Neuronal stem cell (in vitro differentiated cells): Measurements from ENCODE around the gene EGLN2.
A peak's percentile ranks its signal among the peaks of the same experiment; 100 is the strongest.

Experiments used
- DNase-seq: peaks from one replicate; pipeline ENCODE4 v3.0.0-alpha.2; 2013; ENCODE audit warnings: low spot score
- H2AFZ ChIP-seq: one replicate; pipeline ENCODE4 v1.6.1; 2013; ENCODE audit warnings: mild to moderate bottlenecking, low read length, inconsistent platforms
- H2AK5ac ChIP-seq: 2 replicates; pipeline ENCODE4 v1.6.1; 2013; ENCODE audit warnings: low read depth, mild to moderate bottlenecking, inconsistent platforms, low read length, moderate library complexity, mixed read lengths
- H2BK120ac ChIP-seq: 2 replicates; pipeline ENCODE4 v1.6.1; 2013; ENCODE audit warnings: low read depth, mild to moderate bottlenecking, inconsistent platforms, low read length, moderate library complexity, mixed read lengths
- H2BK12ac ChIP-seq: one replicate; pipeline ENCODE4 v1.6.1; 2013; ENCODE audit warnings: low read length, inconsistent platforms
- H2BK15ac ChIP-seq: 2 replicates; pipeline ENCODE4 v1.6.1; 2013; ENCODE audit warnings: mild to moderate bottlenecking, low read length, inconsistent platforms, mixed read lengths
- H2BK5ac ChIP-seq: one replicate; pipeline ENCODE4 v1.6.1; 2013; ENCODE audit warnings: inconsistent platforms, mild to moderate bottlenecking, low read length, moderate library complexity
- H3K14ac ChIP-seq: one replicate; pipeline ENCODE4 v1.6.1; 2013; ENCODE audit warnings: low read length, inconsistent platforms
- H3K18ac ChIP-seq: 2 replicates; pipeline ENCODE4 v1.6.1; 2013; ENCODE audit warnings: low read length, inconsistent platforms
- H3K23ac ChIP-seq: 2 replicates; pipeline ENCODE4 v1.6.1; 2013; ENCODE audit warnings: low read depth, mild to moderate bottlenecking, mixed read lengths, low read length, inconsistent platforms; ENCODE audit not compliant: poor library complexity
- H3K27ac ChIP-seq: replicated peaks from 3 replicates; pipeline ENCODE4 v1.5.1; 2013; ENCODE audit warnings: low read length, inconsistent platforms
- H3K27me3 ChIP-seq, 3 experiments: 2 replicates each; pipeline ENCODE4 v1.6.1; 2013; ENCODE audit warnings: low read length in 3 of 3, mild to moderate bottlenecking in 2 of 3, inconsistent platforms in 1 of 3, low read depth in 1 of 3, mixed read lengths in 1 of 3, moderate library complexity in 1 of 3; ENCODE audit not compliant: control insufficient read depth in 3 of 3, insufficient read depth in 3 of 3
- H3K36me3 ChIP-seq, 2 donors: replicated peaks in 1 of 2; 2 replicates each; pipeline ENCODE4 v1.6.1; 2013; ENCODE audit warnings: low read length in 2 of 2; ENCODE audit not compliant: control insufficient read depth in 2 of 2, insufficient read depth in 2 of 2
- H3K4ac ChIP-seq: 2 replicates; pipeline ENCODE4 v1.6.1; 2013; ENCODE audit warnings: inconsistent platforms, mild to moderate bottlenecking, low read length, moderate library complexity
- H3K4me1 ChIP-seq, 2 donors: 1 replicate in 1 of 2; 2 replicates in 1 of 2; pipeline ENCODE4 v1.6.1; 2013; ENCODE audit warnings: low read length in 2 of 2, low read depth in 1 of 2; ENCODE audit not compliant: control insufficient read depth in 2 of 2, insufficient read depth in 1 of 2
- H3K4me2 ChIP-seq: one replicate; pipeline ENCODE4 v1.6.1; 2013; ENCODE audit warnings: mild to moderate bottlenecking, low read length, inconsistent platforms; ENCODE audit not compliant: insufficient read depth, poor library complexity, severe bottlenecking
- H3K4me3 ChIP-seq, 2 donors: 2 replicates each; pipeline ENCODE4 v1.5.1; 2013; ENCODE audit warnings: low read length in 2 of 2, mild to moderate bottlenecking in 2 of 2, inconsistent platforms in 1 of 2, moderate library complexity in 1 of 2
- H3K79me1 ChIP-seq: one replicate; pipeline ENCODE4 v1.6.1; 2013; ENCODE audit warnings: low read depth, mild to moderate bottlenecking, inconsistent platforms, low read length, moderate library complexity
- H3K9ac ChIP-seq: one replicate; pipeline ENCODE4 v1.6.1; 2013; ENCODE audit warnings: mild to moderate bottlenecking, low read depth, low read length, inconsistent platforms; ENCODE audit not compliant: poor library complexity
- H3K9me3 ChIP-seq, 2 donors: replicated peaks in 1 of 2; 2 replicates each; pipeline versions ENCODE3 to v1.6.1; 2013; ENCODE audit warnings: low read length in 2 of 2, mild to moderate bottlenecking in 2 of 2, inconsistent platforms in 1 of 2, low read depth in 1 of 2, mixed read lengths in 1 of 2, moderate library complexity in 1 of 2; ENCODE audit not compliant: control insufficient read depth in 2 of 2, insufficient read depth in 1 of 2
- H4K8ac ChIP-seq: one replicate; pipeline ENCODE4 v1.6.1; 2013; ENCODE audit warnings: low read depth, mild to moderate bottlenecking, inconsistent platforms, low read length, moderate library complexity
- H4K91ac ChIP-seq: one replicate; pipeline ENCODE4 v1.6.1; 2013; ENCODE audit warnings: low read length, low read depth, mild to moderate bottlenecking, inconsistent platforms; ENCODE audit not compliant: poor library complexity
- WGBS, 2 donors: extraction: QIAGEN DNeasy Blood & Tissue Kit; methylation state at CpG; one replicate each; pipeline ENCODE4 v1.1.7; 2013; ENCODE audit warnings: missing lambda C conversion rate in 2 of 2, mixed read lengths in 1 of 2; ENCODE audit not compliant: insufficient read length in 2 of 2, insufficient replicate concordance in 1 of 2; ENCODE audit errors: extremely low coverage in 2 of 2; 5-methylcytosine and 5-hydroxymethylcytosine counted together

EGLN2 gene

GRCh38 chr19:40807147-40808020 lies 8.4 kb downstream of the EGLN2 start:
- Histone ChIP-seq H4K91ac (no peak overlapping the region), H3K4ac (no peak overlapping the region), H3K23ac (peak overlapping the region; percentile 29), H3K18ac (peak overlapping the region; percentile 82), H3K4me2 (peak overlapping the region; percentile 40), H2AK5ac (peak overlapping the region; percentile 49), H4K8ac (no peak overlapping the region), H3K36me3 (peaks cover 36 to 72% of the 10 kb centered on the region in 2 donors), H2BK15ac (no peak overlapping the region), H2AFZ (no peak overlapping the region), H2BK120ac (no peak overlapping the region), H3K27me3 (no peaks in the 10 kb centered on the region), H3K4me1 (peaks cover 36 to 47% of the 10 kb centered on the region in 2 donors), H2BK5ac (no peak overlapping the region), H3K79me1 (peaks cover 22% of the 10 kb centered on the region), H3K4me3 (no peak overlapping the region), H3K9ac (peak overlapping the region; percentile 18), H2BK12ac (peak overlapping the region; percentile 12), H3K9me3 (no peaks in the 10 kb centered on the region), H3K27ac (no peak overlapping the region), H3K14ac (peak overlapping the region; percentile 15)
- no peak for DNase-seq
- no CpG with 5 or more reads among the region's 18 CpGs for WGBS, 2 donors

DNA sequence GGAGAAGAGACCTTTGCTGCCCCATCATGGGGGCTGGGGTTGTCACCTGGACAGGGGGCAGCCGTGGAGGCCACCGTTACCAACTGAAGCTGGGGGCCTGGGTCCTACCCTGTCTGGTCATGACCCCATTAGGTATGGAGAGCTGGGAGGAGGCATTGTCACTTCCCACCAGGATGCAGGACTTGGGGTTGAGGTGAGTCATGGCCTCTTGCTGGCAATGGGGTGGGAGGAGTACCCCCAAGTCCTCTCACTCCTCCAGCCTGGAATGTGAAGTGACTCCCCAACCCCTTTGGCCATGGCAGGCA lies 9.0 kb downstream of the EGLN2 start:
- H3K4ac ChIP-seq: no peak overlapping the region
- no peaks in the 10 kb centered on the region for H3K9me3 ChIP-seq
- no peak overlapping the region for H2BK120ac ChIP-seq
- H3K4me1 ChIP-seq: peaks cover 32 to 42% of the 10 kb centered on the region in 2 donors
- H2BK15ac ChIP-seq: no peak overlapping the region
- peaks cover 33 to 67% of the 10 kb centered on the region in 2 donors for H3K36me3 ChIP-seq
- peaks cover 18% of the 10 kb centered on the region for H3K79me1 ChIP-seq
- H3K9ac ChIP-seq: no peak overlapping the region
- H2AK5ac ChIP-seq: no peak overlapping the region
- no peak overlapping the region for H4K8ac ChIP-seq
- no peak overlapping the region for H3K27ac ChIP-seq
- no peak overlapping the region for H3K4me3 ChIP-seq
- peak overlapping the region; percentile 29 for H3K23ac ChIP-seq
- no CpG with 5 or more reads among the region's 2 CpGs for WGBS, 2 donors
- no peak overlapping the region for H3K4me2 ChIP-seq
- no peak overlapping the region for H4K91ac ChIP-seq
- no peak overlapping the region for H3K18ac ChIP-seq
- H2AFZ ChIP-seq: no peak overlapping the region
- no peak for DNase-seq
- H2BK12ac ChIP-seq: peak overlapping the region; percentile 12
- H3K27me3 ChIP-seq: no peaks in the 10 kb centered on the region
- H2BK5ac ChIP-seq: no peak overlapping the region
- peak overlapping the region; percentile 15 for H3K14ac ChIP-seq

DNA sequence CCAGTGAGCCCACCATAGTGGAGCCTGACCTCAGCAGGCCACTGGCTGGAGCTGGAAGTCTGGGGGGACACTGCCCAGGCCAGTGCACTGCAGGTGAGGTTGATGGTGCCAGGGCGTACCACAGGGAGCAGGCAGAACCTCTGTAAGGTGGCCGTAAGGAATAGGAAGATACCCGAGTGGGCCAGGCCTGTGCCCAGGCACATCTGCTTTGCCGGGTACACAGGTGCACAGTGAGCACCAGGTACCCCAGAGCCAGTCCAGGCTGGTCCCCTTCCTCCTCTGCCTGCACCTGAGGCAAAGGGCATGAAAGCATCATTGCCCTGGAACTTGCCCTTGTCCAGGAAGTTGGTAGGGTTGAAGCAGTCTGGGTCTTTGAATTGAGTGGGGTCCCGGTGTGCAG lies 9.5 kb downstream of the EGLN2 start:
- WGBS, 2 donors: no CpG with 5 or more reads among the region's 5 CpGs
- Histone ChIP-seq H3K4me2 (no peak overlapping the region), H3K9me3 (no peaks in the 10 kb centered on the region), H4K91ac (no peak overlapping the region), H2AK5ac (no peak overlapping the region), H4K8ac (no peak overlapping the region), H3K18ac (no peak overlapping the region), H3K14ac (no peak overlapping the region), H3K27ac (no peak overlapping the region), H2BK5ac (no peak overlapping the region), H2BK15ac (no peak overlapping the region), H3K23ac (peak overlapping the region; percentile 3), H2AFZ (no peak overlapping the region), H3K27me3 (no peaks in the 10 kb centered on the region), H3K4me3 (no peak overlapping the region), H3K4me1 (peaks cover 27 to 37% of the 10 kb centered on the region in 2 donors), H3K36me3 (peaks cover 33 to 61% of the 10 kb centered on the region in 2 donors), H2BK12ac (no peak overlapping the region), H2BK120ac (no peak overlapping the region), H3K79me1 (peaks cover 13% of the 10 kb centered on the region), H3K9ac (peak overlapping the region; percentile 18), H3K4ac (no peak overlapping the region)
- no peak for DNase-seq

DNA sequence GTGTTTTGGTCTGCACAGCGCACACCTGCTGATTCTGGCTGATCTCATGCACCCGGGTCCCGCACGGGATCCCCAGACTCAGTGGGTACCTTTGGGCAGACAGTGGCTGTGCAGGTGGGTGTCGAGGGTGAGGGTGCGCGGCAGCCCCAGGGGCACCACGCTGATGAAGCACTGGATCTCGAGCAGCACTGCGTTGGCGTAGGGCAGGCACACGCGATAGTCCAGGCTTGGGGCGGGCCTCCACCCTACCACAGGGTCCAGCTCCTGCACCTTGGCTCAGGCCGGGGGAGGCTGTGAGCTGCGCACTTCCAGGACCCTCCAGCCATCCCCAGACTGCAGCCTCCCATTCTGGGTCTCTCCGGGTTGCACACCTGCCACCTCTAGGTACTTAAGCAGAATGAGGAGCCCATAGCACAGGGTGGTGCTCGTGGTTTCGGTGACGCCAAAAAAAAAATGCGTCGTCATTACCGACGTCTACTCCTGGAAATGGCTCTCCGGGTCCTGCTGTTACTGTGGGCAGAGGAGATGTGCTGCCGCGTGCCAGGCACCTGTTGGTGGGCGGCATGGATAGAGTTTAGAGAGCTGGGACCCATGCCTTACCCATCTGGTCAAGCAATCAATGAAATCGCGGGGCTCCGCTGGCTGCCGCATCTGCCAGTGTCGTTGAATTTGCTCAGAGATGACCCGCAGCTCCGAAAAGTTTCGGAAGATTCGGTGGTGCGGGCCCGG lies 10.5 kb downstream of the EGLN2 start:
- Histone ChIP-seq H3K27me3 (no peaks in the 10 kb centered on the region), H3K4me2 (no peak overlapping the region), H4K91ac (no peak overlapping the region), H2AK5ac (no peak overlapping the region), H3K9ac (peak overlapping the region; percentile 71), H2BK5ac (no peak overlapping the region), H3K9me3 (no peaks in the 10 kb centered on the region), H2BK120ac (no peak overlapping the region), H2BK15ac (no peak overlapping the region), H3K14ac (no peak overlapping the region), H3K4me3 (no peak overlapping the region), H3K18ac (no peak overlapping the region), H3K36me3 (peaks cover 23 to 51% of the 10 kb centered on the region in 2 donors), H3K4ac (no peak overlapping the region), H3K27ac (no peak overlapping the region), H2AFZ (no peak overlapping the region), H4K8ac (no peak overlapping the region), H3K79me1 (peaks cover 11% of the 10 kb centered on the region), H3K4me1 (peaks cover 27 to 34% of the 10 kb centered on the region in 2 donors), H3K23ac (peak overlapping the region; percentile 50), H2BK12ac (no peak overlapping the region)
- WGBS, 2 donors: no CpG with 5 or more reads among the region's 39 CpGs
- DNase-seq: no peak
